H1 (cell line): ENCODE measurements around the gene CRYBA4. TPM values are rescaled to one million over a fixed set of nuclear protein-coding genes. Genes with fewer than 3 reads are reported as not detected.

Source experiments
- ATF2 ChIP-seq: IDR thresholded peaks from 2 replicates; pipeline ENCODE4 v1.6.1; 2012; ENCODE audit warnings: low read length, inconsistent platforms
- CBX5 ChIP-seq: fragments of 300-800, 300-1000 bp; sonication (generic); IDR thresholded peaks from 2 replicates; pipeline ENCODE4 v1.7.1; 2016; ENCODE audit warnings: antibody characterized with exemption, low read length, low read depth
- KDM4A ChIP-seq: IDR thresholded peaks from one replicate; pipeline ENCODE4 v1.7.1; 2012; ENCODE audit warnings: low read depth, mild to moderate bottlenecking, moderate library complexity, low read length, inconsistent platforms; ENCODE audit not compliant: severe bottlenecking
- NANOG ChIP-seq: IDR thresholded peaks from 2 replicates; pipeline ENCODE4 v1.6.1; 2011; ENCODE audit warnings: low read length, low read depth, mild to moderate bottlenecking, inconsistent platforms; ENCODE audit not compliant: insufficient read depth, poor library complexity, severe bottlenecking
- RBBP5 ChIP-seq: IDR thresholded peaks from 2 replicates; pipeline ENCODE4 v1.7.1; 2012; ENCODE audit warnings: low read depth, mild to moderate bottlenecking, inconsistent platforms, low read length, moderate library complexity, borderline replicate concordance
- RXRA ChIP-seq: IDR thresholded peaks from 2 replicates; pipeline ENCODE4 v1.6.1; 2011; ENCODE audit warnings: low read depth, mild to moderate bottlenecking, low read length, moderate library complexity; ENCODE audit not compliant: insufficient read depth
- SIRT6 ChIP-seq: IDR thresholded peaks from one replicate; pipeline ENCODE4 v1.7.1; 2012; ENCODE audit warnings: low read length, inconsistent platforms
- TAF7 ChIP-seq: optimal IDR thresholded peaks from 2 replicates; pipeline ENCODE3; 2011; ENCODE audit warnings: low read depth, mild to moderate bottlenecking, inconsistent platforms, low read length, moderate library complexity, borderline replicate concordance
- ZNF274 ChIP-seq: IDR thresholded peaks from 2 replicates; pipeline ENCODE4 v1.7.0; 2012; ENCODE audit warnings: low read length, borderline replicate concordance; ENCODE audit errors: extremely low read depth
- polyA plus RNA-seq, 7 experiments: library from polyadenylated mRNA; depleted of rRNA in 3 of 7; stranded (reverse) in 5 of 7; unstranded in 2 of 7; fragments of >200 nt in 5 of 7; fragments of 200-250 nt in 2 of 7; gene quantifications; 1 replicate in 5 of 7; 2 replicates in 1 of 7; 4 replicates in 1 of 7; pipeline versions ENCODE4 v1.2.1 to v1.2.3, GENCODE V29; 2011 to 2013; ENCODE audit warnings: missing spikeins in 2 of 7, mixed read lengths in 2 of 7
- total RNA-seq: library from RNA; stranded (reverse); fragmentation: NEBNext Ultra II Directional; extraction: Animal tissue kit (Norgen Biotek cat#: 25700); gene quantifications from 2 replicates; pipeline ENCODE4 v1.2.1, GENCODE V29; 2021

CRYBA4 gene
- total and polyA plus RNA-seq, 2 of the 8 experiments (the other 6 are each of a cell fraction or from before 2014, with no cell fraction given) = 0.67 to 3.1 TPM

- peak; percentile 15 for TF ChIP-seq TAF7
- TF ChIP-seq ZNF274 = no peak
- peak; percentile 64 for TF ChIP-seq KDM4A
- TF ChIP-seq NANOG = no peak
- TF ChIP-seq RBBP5 = peak; percentile 49; the same call in 1 of the 2 replicates
- no peak for TF ChIP-seq RXRA
- no peak for TF ChIP-seq SIRT6
- peak; percentile 78; the same call in 1 of the 2 replicates for TF ChIP-seq ATF2
- no peak for TF ChIP-seq CBX5
Observed at GRCh38 chr22:26672590-26673468, 51.1 kb downstream of the CRYBA4 start (continued).
